Ecto neural progenitor cell (in vitro differentiated cells): ENCODE results near the gene ICA1.
"Not testable (repeated sequence)": the region's sequence is repeated elsewhere in the genome, so short reads cannot be mapped to it uniquely, and the experiment has no call there.

Source experiments
- DNase-seq: peaks from one replicate; pipeline ENCODE4 v3.0.0-alpha.2; 2018; ENCODE audit warnings: low spot score

Gene ICA1

GRCh38 chr7:8261711-8262695 is at the start of gene ICA1:
Gene ICA1, minus strand, starts transcription at chr7:8262167. Its CDS starts 26,241 bp downstream, at chr7:8235926.
- peak; percentile 86 for DNase-seq

- no peak for DNase-seq
These were observed 48.9 kb upstream of the ICA1 start for GRCh38 chr7:8310876-8311275.

GRCh38 chr7:8305625-8306388 is 43.8 kb upstream of the ICA1 start:
- no peak for DNase-seq

DNA sequence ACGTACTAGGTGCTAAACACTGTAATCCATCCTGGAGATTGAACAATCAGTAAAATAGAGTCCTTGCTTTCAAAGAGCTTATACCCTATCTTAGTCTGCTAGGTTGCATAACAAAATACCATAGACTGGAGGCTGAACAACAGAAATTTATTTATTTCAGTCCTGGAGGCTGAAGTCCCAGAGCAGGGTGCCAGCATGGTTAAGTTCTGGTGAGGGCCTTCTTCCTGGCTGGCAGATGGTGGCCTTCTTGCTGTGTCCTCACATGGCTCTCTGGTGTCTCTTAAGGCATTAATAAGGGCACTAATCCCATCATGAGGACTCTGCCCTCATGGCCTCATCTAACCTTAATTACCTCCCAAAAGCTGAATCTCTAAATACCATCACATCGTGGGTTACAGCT is 43.1 kb upstream of the ICA1 start:
- DNase-seq = no peak

- no peak for DNase-seq
These were observed 42.0 kb upstream of the ICA1 start for GRCh38 chr7:8303904-8304528.

GRCh38 chr7:8297023-8297422 is 35.1 kb upstream of the ICA1 start:
- not testable (repeated sequence) for DNase-seq

- no peak for DNase-seq
These were observed 34.3 kb upstream of the ICA1 start for GRCh38 chr7:8296362-8296659.

- DNase-seq = no peak
These were observed 33.8 kb upstream of the ICA1 start for GRCh38 chr7:8295638-8296361.

DNA sequence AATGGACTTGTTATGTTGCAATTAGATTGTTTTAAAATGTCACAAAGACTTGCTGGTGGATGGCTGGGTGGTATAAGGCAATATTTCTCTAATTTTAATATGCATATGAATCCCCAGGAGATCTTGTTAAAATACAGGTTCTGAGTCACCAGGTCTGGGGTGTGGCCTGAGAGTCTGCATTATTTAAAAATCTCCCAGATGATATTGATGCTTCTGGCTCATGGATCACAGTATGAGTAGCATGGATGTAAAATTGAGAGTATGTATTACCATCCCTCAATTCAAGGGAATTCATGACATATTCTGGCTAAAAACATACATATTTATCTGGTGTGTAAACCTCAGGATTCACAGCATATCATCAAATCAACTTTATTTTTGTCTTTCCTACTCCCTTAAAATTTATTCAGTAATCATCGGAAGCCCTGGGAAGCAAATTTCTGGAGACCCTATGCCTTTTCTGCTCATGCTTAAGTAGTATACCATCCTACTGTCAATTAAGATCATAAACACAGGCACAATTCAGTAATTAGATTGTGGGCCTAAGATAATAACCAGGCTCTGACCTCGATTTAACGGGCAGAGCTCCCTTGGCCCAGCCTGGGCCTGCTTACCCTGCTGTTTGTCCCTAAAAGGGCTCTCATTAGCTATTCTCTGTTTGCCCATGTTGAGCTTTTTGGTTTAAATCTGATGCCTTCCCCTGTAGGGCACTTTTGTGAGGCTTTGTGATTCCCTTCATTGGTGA is 29.6 kb upstream of the ICA1 start:
- DNase-seq = no peak

DNA sequence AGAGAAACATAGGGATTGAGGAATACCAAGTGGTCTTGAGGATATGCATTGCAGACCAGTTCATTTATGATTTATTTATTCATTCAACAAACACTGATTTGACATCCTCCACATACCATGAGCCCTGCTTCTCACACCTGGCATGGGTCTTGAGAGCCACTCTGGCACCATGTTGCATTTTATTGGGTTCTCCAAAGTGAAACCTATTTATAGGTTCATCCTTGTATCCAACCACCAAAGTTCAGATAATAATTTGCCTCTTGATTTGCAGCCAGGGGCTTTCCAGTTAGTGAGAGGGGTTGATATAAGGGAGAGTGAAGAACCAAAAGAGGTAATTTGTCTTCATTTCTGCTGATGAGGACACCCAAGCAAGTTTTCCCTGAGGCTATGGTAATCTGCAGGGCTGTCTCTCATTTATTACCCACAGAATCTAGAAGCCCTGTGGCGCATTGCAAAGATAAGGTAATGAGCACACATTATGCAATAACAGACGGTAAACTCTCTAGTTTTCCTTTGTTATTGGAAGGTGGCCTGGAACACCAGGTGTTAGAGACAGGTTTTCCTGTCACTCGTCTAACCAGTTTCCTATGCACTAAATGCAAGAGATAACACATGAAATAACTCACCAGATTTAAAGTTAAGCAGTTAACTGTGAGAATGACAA is 28.8 kb upstream of the ICA1 start:
- DNase-seq = no peak

DNA sequence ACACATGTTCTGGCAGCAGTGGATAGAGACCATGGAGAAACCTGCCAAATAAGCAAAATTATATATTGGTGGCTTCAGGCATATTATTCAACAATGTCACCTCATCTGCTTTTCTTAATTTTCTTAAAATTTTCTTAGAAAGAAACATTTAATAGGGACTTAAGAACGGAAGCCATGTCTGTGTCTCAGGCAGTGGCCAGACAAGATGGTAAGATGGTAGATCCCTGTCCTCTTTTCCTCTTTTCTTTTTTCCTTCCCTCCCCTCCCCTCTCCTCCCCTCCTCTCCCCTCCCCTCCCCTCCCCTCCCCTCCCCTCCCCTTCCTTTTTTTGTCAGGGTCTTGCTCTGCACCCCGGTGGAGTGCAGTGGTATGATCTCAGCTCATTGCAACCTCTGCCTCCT is 24.2 kb upstream of the ICA1 start:
- DNase-seq = no peak

GRCh38 chr7:8285155-8285554 is 23.2 kb upstream of the ICA1 start:
- no peak for DNase-seq

- no peak for DNase-seq
These were observed 22.6 kb upstream of the ICA1 start for GRCh38 chr7:8284606-8285005.

GRCh38 chr7:8283968-8284367 is 22.0 kb upstream of the ICA1 start:
- no peak for DNase-seq

DNA sequence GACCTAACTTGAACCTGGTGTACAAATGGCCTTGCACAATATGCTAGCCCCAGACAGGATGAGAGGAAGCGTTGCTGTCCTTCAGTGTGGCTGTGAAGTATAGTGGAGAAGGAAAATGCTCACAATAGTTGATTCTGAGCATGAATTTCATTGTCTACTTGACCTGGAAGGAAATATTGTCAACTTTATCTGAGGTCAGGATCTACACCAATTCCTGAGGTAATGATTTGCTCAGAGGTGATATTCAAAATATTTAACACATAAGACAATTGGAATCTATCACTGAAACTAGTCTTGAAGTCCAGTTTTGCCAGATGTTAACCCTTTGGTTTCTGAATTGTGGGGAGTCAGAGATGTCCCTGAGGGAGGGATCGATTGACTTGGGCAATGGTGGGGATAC is 20.9 kb upstream of the ICA1 start:
- no peak for DNase-seq

GRCh38 chr7:8282162-8282561 is 20.2 kb upstream of the ICA1 start:
- no peak for DNase-seq

- no peak for DNase-seq
These were observed 16.2 kb upstream of the ICA1 start for GRCh38 chr7:8278183-8278582.

DNA sequence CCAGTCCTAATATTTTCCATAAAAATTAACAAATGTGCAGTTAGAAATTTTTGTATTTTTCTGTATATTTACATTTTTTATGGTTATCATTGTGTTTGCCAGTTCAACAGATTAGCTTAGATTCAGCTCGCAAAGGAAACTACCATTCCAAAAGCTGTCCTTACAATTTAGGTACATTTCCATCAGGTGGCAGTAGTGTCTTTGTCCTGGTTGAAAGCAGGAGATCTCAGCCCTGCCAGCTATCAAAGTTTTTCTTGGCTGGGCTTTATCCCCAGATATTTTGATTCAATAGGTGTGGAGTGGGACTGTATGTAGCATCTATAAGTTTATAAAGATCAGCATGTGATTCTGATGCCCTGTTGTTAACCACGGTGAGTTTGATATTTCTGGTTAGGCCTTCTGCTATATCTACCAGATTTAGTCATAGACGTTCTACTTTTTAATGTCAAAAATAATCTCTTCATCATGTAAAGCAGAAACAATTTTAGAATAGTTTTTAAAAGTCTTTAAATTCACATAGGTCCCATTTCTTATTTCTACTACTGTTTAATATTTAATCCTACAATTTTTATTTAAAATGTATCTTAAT is 15.5 kb upstream of the ICA1 start:
- DNase-seq = no peak

DNA sequence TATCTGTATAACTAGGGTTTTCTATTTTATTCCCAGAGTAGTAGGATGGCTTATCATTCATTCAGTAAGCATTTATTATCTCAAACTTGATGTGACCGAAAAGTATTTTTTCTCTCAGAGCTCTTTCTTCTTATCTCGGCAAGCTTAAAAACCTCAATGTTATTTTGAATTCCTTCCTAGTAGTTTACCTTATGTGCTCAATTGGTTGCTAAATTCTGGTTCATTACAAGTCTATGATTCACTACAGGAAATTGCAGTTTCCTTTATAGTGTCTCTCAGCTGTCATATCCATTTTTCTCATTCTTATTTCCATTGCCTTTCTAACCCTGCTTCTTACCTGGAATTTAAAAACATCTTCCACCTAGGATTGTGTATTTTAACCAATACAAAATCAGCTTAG is 12.6 kb upstream of the ICA1 start:
- DNase-seq = no peak

DNA sequence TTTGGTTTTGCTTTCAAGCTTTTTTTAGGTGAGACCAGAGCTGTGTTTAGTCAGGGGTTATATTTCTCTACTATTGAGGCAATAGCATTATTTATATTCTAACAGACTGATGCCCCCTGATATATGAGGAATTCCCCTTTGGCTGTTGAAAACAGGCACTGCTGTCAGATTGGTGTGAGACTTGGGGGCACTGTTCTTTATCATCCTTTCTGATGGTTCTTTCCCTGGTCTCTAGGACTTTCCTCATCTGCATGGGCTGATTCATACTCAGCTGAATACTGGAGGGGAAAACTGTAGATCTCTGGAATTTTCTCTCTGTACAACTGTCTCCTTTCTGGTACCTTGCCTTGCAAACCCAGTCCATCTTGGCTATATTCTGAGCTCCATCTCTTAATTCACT is 10.0 kb upstream of the ICA1 start:
- no peak for DNase-seq

DNA sequence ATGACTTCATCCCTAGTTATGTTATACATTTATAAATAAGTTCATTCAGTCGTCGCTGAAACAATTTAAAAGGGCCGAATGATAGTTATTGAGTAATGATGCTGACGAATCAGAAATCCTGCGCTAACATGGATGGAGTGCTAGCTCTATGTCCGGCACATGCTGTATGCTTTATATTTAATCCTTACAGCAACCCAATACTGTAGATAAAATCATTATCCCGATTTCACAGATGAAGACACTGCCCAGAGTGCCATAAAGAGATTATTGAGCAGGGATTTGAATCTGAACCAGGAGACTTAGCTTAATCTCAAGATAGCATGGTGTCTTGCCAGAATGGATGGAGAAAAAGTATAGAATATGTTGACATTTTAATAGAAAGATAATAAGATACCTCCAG is 1.1 kb upstream of the ICA1 start:
- DNase-seq = no peak
